ENCODE data around the gene HOXA5. TPM values are rescaled to one million over a fixed set of nuclear protein-coding genes. Genes with fewer than 3 reads are reported as not detected.
A peak's percentile ranks its signal among the peaks of the same experiment; 100 is the strongest.

The HOXA5 gene
- total RNA-seq, 1 donor from 2014 or later, result not detected

GRCh38 chr7:27095897-27096767 lies 47.3 kb downstream of the HOXA5 start, which contains the start of gene HOXA1:
Gene HOXA1 (minus strand): TSS chr7:27096000. CDS start chr7:27095912, 88 bp downstream.
- peaks cover 14% of the 10 kb centered on the region for H3K36me3 Mint-ChIP-seq (ENCODE audit: low read depth)
- peaks cover 51% of the 10 kb centered on the region for H3K27me3 Mint-ChIP-seq (ENCODE audit: low read depth)
- peak within 1 kb of the TSS; percentile 99 for H3K27ac Mint-ChIP-seq (ENCODE audit: unreplicated experiment)
- H3K4me1 Mint-ChIP-seq (ENCODE audit: low read depth), result peaks cover 46% of the 10 kb centered on the region
- no peak for TF ChIP-seq CTCF (IDR thresholded peaks at IDR 0.05)
- no peak for DNase-seq (ENCODE audit: low spot score)
- H3K4me3 Mint-ChIP-seq (ENCODE audit: unreplicated experiment), result peak within 1 kb of the TSS; percentile 96
- H3K9me3 Mint-ChIP-seq (ENCODE audit: low read depth), result no peaks in the 10 kb centered on the region

DNA sequence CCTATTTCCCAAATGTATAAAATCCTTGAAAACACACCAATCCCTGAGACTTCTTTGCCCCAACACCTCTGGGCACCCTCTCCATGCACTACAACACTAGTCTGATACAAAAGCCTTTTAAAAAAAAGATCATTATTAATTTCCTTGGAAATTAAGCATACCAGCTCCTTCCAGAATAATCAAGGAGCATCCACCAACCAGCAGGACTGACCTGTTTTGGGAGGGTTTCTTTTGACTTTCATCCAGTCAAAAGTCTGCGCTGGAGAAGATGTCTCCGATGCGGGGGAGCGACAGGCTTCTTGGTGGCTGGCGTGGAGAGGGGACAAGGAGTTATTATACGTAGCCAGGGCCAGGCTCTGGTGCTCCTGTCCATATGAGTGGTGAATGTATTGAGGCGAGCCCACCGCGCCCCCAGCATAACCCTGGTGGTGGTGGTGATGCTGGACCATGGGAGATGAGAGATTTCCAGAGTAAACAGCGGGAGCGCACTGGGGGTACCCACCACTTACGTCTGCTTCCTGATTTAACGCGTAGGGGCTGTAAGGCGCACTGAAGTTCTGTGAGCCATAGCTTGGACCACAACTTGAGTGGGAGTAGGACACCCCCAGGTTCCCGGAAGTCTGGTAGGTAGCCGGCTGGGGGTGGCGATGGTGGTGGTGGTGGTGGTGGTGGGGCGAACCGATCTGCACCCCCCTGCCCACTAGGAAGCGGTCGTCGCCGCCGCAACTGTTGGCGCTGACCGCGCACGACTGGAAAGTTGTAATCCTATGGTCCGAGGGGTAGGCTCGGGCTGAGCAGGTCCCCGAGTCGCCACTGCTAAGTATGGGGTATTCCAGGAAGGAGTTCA lies 48.2 kb downstream of the HOXA5 start:
- H3K27me3 Mint-ChIP-seq (ENCODE audit: low read depth), result peaks cover 54% of the 10 kb centered on the region
- no peak for TF ChIP-seq CTCF (IDR thresholded peaks at IDR 0.05)
- DNase-seq (ENCODE audit: low spot score), result no peak
- peaks cover 8% of the 10 kb centered on the region for H3K36me3 Mint-ChIP-seq (ENCODE audit: low read depth)
- H3K27ac Mint-ChIP-seq (ENCODE audit: unreplicated experiment), result peak overlapping the region; percentile 93
- H3K4me3 Mint-ChIP-seq (ENCODE audit: unreplicated experiment), result peak overlapping the region; percentile 96
- no peaks in the 10 kb centered on the region for H3K9me3 Mint-ChIP-seq (ENCODE audit: low read depth)
- H3K4me1 Mint-ChIP-seq (ENCODE audit: low read depth), result peaks cover 37% of the 10 kb centered on the region

DNA sequence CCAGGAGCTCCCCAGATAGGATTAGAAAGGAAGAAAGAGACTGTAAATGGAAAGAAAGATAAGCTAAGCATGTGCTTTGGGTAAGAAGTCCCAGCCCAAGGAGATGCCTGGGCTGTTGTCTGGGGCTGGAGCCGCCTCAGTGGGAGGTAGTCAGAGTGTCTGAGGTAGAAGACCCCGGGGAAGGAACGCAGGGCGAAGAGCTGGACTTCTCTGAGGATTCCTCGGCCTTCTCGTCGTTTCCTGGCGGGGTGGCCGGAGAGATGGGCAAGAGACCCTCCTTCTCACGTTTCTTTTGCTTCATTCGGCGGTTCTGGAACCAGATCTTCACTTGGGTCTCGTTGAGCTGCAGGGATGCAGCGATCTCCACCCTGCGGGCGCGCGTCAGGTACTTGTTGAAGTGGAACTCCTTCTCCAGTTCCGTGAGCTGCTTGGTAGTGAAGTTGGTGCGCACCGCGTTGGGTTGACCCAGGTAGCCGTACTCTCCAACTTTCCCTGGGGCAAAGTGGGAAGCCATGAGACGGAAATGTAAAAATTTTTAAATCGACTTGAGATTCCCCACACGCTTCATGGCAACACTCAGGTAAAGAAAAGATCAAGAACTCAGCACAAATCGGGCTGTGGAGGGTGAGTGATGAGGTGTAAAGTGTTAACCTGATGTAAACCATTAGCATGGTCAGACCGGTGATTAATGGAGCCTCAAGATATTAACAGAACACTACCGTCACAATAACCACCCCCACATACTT lies 49.0 kb downstream of the HOXA5 start:
- no peak for DNase-seq (ENCODE audit: low spot score)
- H3K4me3 Mint-ChIP-seq (ENCODE audit: unreplicated experiment), result peak overlapping the region; percentile 96
- H3K4me1 Mint-ChIP-seq (ENCODE audit: low read depth), result peaks cover 29% of the 10 kb centered on the region
- H3K27ac Mint-ChIP-seq (ENCODE audit: unreplicated experiment), result no peak overlapping the region
- H3K9me3 Mint-ChIP-seq (ENCODE audit: low read depth), result no peaks in the 10 kb centered on the region
- TF ChIP-seq CTCF (IDR thresholded peaks at IDR 0.05), result no peak
- H3K36me3 Mint-ChIP-seq (ENCODE audit: low read depth), result peaks cover 3% of the 10 kb centered on the region
- peaks cover 58% of the 10 kb centered on the region for H3K27me3 Mint-ChIP-seq (ENCODE audit: low read depth)

DNA sequence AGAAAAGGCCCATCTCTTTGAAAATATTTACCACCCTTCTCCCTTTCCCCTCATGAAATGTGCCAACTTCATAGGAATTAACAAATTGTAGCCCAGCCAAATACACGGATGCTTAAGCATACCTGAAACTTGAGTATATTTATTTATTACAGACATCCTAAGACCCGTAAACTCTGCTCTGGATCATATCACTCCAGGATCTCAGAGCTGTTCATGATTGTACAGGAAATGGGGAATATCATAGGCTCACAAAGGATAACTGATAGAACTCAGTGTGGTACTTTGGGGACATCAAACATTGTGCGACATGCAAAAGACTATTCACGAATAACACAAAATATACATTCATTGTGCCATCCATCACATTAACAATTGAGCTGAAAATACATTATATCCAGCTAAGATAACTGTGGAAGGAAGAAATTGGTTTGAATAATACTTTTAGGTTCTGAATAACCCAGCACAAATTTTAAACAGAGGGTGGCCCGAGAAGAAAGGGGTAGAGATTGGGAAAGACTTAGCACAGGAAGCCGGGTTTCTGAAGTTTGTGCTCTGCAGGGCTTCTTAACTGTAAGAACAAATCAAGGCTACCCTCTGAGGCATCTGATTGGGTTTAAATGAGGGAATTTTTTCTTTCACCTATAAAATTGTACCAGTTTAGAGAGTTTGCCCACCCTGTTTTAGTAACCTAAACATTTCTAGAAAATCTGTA lies 50.1 kb downstream of the HOXA5 start:
- H3K27me3 Mint-ChIP-seq (ENCODE audit: low read depth), result peaks cover 61% of the 10 kb centered on the region
- peaks cover 20% of the 10 kb centered on the region for H3K4me1 Mint-ChIP-seq (ENCODE audit: low read depth)
- no peak overlapping the region for H3K27ac Mint-ChIP-seq (ENCODE audit: unreplicated experiment)
- DNase-seq (ENCODE audit: low spot score), result no peak
- no peak for TF ChIP-seq CTCF (IDR thresholded peaks at IDR 0.05)
- H3K9me3 Mint-ChIP-seq (ENCODE audit: low read depth), result no peaks in the 10 kb centered on the region
- H3K36me3 Mint-ChIP-seq (ENCODE audit: low read depth), result peaks cover 3% of the 10 kb centered on the region
- no peak overlapping the region for H3K4me3 Mint-ChIP-seq (ENCODE audit: unreplicated experiment)
